IMR-90 (cell line): Measurements from ENCODE around the gene NCDN. TPM values are rescaled to one million over a fixed set of nuclear protein-coding genes. Genes with fewer than 3 reads are reported as not detected.

Experiments
- ATAC-seq: fragments of 200-7000 bp; cut with Tn5 transposase; 2 replicates; pipeline ENCODE4 v1.9.1; 2020; ENCODE audit warnings: low read depth, mild to moderate bottlenecking, moderate library complexity
- BruUV-seq: library from RNA; stranded (reverse); fragments of 400-500 nt; replicated peaks from 2 replicates; lab custom pipeline; 2021; lab: Mats Ljungman, UMichigan
- CTCF ChIA-PET: fragments of 300-600 bp; formaldehyde crosslinking; extraction: SDS; loops from one replicate; lab custom pipeline; 2021; ENCODE audit warnings: antibody characterized with exemption; lab: Yijun Ruan, JAX
- POLR2A ChIA-PET: fragments of 300-600 bp; sonication (Branson Sonifier 250); formaldehyde crosslinking; loops from one replicate; lab custom pipeline; 2022; ENCODE audit warnings: antibody characterized with exemption; ENCODE audit not compliant: unreplicated experiment; lab: Charles Lee
- DNase-seq: peaks from one replicate; pipeline ENCODE4 v3.0.0; 2013
- H2AFZ ChIP-seq: replicated peaks from 2 replicates; pipeline ENCODE3; 2013; ENCODE audit warnings: low read length, mild to moderate bottlenecking; ENCODE audit not compliant: poor library complexity
- H2AK5ac ChIP-seq: 2 replicates; pipeline ENCODE4 v1.6.1; 2013; ENCODE audit warnings: low read depth, low read length, inconsistent platforms
- H2AK9ac ChIP-seq: replicated peaks from 2 replicates; pipeline ENCODE3; 2013; ENCODE audit warnings: mild to moderate bottlenecking, low read depth, low read length, moderate library complexity; ENCODE audit not compliant: poor library complexity
- H2BK120ac ChIP-seq: 2 replicates; pipeline ENCODE4 v1.6.1; 2013; ENCODE audit warnings: low read depth, low read length, inconsistent platforms
- H2BK15ac ChIP-seq: 3 replicates; pipeline ENCODE4 v1.6.1; 2013; ENCODE audit warnings: low read depth, low read length, inconsistent platforms
- H2BK20ac ChIP-seq: 2 replicates; pipeline ENCODE4 v1.6.1; 2013; ENCODE audit warnings: low read depth, mild to moderate bottlenecking, inconsistent platforms, low read length, moderate library complexity
- H2BK5ac ChIP-seq: 2 replicates; pipeline ENCODE4 v1.6.1; 2013; ENCODE audit warnings: mild to moderate bottlenecking, low read depth, low read length, inconsistent platforms; ENCODE audit not compliant: poor library complexity, severe bottlenecking
- H3K14ac ChIP-seq: replicated peaks from 2 replicates; pipeline ENCODE4 v1.6.1; 2013; ENCODE audit warnings: low read depth, low read length, inconsistent platforms
- H3K18ac ChIP-seq: 2 replicates; pipeline ENCODE4 v1.6.1; 2013; ENCODE audit warnings: low read depth, low read length, control low read depth
- H3K23ac ChIP-seq: 2 replicates; pipeline ENCODE4 v1.6.1; 2013; ENCODE audit warnings: low read depth, low read length, inconsistent platforms
- H3K27ac ChIP-seq: 2 replicates; pipeline ENCODE4 v1.5.1; 2013; ENCODE audit warnings: mild to moderate bottlenecking, control low read depth, low read length; ENCODE audit not compliant: insufficient read depth
- H3K27me3 ChIP-seq: 2 replicates; pipeline ENCODE4 v1.6.1; 2013; ENCODE audit warnings: low read length; ENCODE audit not compliant: control insufficient read depth, insufficient read depth
- H3K36me3 ChIP-seq: 2 replicates; pipeline ENCODE4 v1.6.1; 2013; ENCODE audit warnings: low read length, mixed read lengths; ENCODE audit not compliant: control insufficient read depth, insufficient read depth
- H3K4ac ChIP-seq: 2 replicates; pipeline ENCODE4 v1.6.1; 2013; ENCODE audit warnings: low read depth, low read length, inconsistent platforms
- H3K4me1 ChIP-seq: 2 replicates; pipeline ENCODE4 v1.6.1; 2013; ENCODE audit warnings: low read length, mixed read lengths; ENCODE audit not compliant: control insufficient read depth, insufficient read depth
- H3K4me2 ChIP-seq: 2 replicates; pipeline ENCODE4 v1.6.1; 2013; ENCODE audit warnings: low read depth, mild to moderate bottlenecking, control low read depth, low read length, moderate library complexity
- H3K4me3 ChIP-seq: 2 replicates; pipeline ENCODE4 v1.5.1; 2013; ENCODE audit warnings: low read depth, mild to moderate bottlenecking, control low read depth, low read length, moderate library complexity; ENCODE audit not compliant: insufficient read depth
- H3K56ac ChIP-seq: 2 replicates; pipeline ENCODE4 v1.6.1; 2013; ENCODE audit warnings: low read length, inconsistent platforms; ENCODE audit not compliant: insufficient read depth; ENCODE audit errors: extremely low read depth
- H3K79me1 ChIP-seq, 2 experiments: 2 replicates each; pipeline ENCODE4 v1.6.1; 2013; ENCODE audit warnings: low read length in 2 of 2, inconsistent platforms in 1 of 2, low read depth in 1 of 2
- H3K9ac ChIP-seq: 2 replicates; pipeline ENCODE4 v1.6.1; 2013; ENCODE audit warnings: low read depth, low read length, control low read depth
- H3K9me1 ChIP-seq: 2 replicates; pipeline ENCODE4 v1.6.1; 2013; ENCODE audit warnings: low read length, inconsistent platforms; ENCODE audit not compliant: insufficient read depth
- H3K9me3 ChIP-seq: 2 replicates; pipeline ENCODE4 v1.6.1; 2013; ENCODE audit warnings: low read length; ENCODE audit not compliant: control insufficient read depth, insufficient read depth
- H4K20me1 ChIP-seq: 2 replicates; pipeline ENCODE4 v1.6.1; 2013; ENCODE audit warnings: low read length, inconsistent platforms; ENCODE audit not compliant: insufficient read depth
- H4K5ac ChIP-seq: 2 replicates; pipeline ENCODE4 v1.6.1; 2013; ENCODE audit warnings: mild to moderate bottlenecking, low read depth, low read length, control low read depth
- H4K8ac ChIP-seq, 2 experiments: 2 replicates each; pipeline ENCODE4 v1.6.1; 2013; ENCODE audit warnings: low read depth in 2 of 2, low read length in 2 of 2, control low read depth in 1 of 2, inconsistent platforms in 1 of 2
- H4K91ac ChIP-seq: 2 replicates; pipeline ENCODE4 v1.6.1; 2013; ENCODE audit warnings: low read depth, low read length, inconsistent platforms; ENCODE audit not compliant: insufficient read depth
- BHLHE40 ChIP-seq: fragments of 150-350 bp; IDR thresholded peaks from 2 replicates; pipeline ENCODE4 v1.6.1; 2016; ENCODE audit warnings: mild to moderate bottlenecking, low read depth, low read length
- CEBPB ChIP-seq: IDR thresholded peaks from 2 replicates; pipeline ENCODE4 v1.6.1; 2012; ENCODE audit warnings: low read depth, low read length, improper control_type of control experiment
- CHD1 ChIP-seq: IDR thresholded peaks from 2 replicates; pipeline ENCODE4 v1.6.1; 2012; ENCODE audit warnings: low read depth, low read length, improper control_type of control experiment
- FOS ChIP-seq: fragments of 150-350 bp; IDR thresholded peaks from 2 replicates; pipeline ENCODE4 v1.6.1; 2016; ENCODE audit warnings: low read depth, low read length
- MAFK ChIP-seq: IDR thresholded peaks from 2 replicates; pipeline ENCODE4 v1.6.1; 2012; ENCODE audit warnings: low read depth, low read length, improper control_type of control experiment
- MAZ ChIP-seq: IDR thresholded peaks from 2 replicates; pipeline ENCODE4 v1.6.1; 2012; ENCODE audit warnings: low read depth, mild to moderate bottlenecking, low read length, improper control_type of control experiment, moderate library complexity, borderline replicate concordance
- MXI1 ChIP-seq: IDR thresholded peaks from 2 replicates; pipeline ENCODE4 v1.6.1; 2012; ENCODE audit warnings: low read depth, mild to moderate bottlenecking, low read length, moderate library complexity, borderline replicate concordance
- NFE2L2 ChIP-seq: fragments of 150-350 bp; IDR thresholded peaks from 2 replicates; pipeline ENCODE4 v1.6.1; 2016; ENCODE audit warnings: low read depth, mild to moderate bottlenecking, low read length
- POLR2A ChIP-seq: IDR thresholded peaks from 2 replicates; pipeline ENCODE4 v1.6.1; 2012; ENCODE audit warnings: mild to moderate bottlenecking, low read depth, low read length
- RAD21 ChIP-seq: IDR thresholded peaks from 2 replicates; pipeline ENCODE4 v1.6.1; 2012; ENCODE audit warnings: low read length, improper control_type of control experiment
- RCOR1 ChIP-seq: IDR thresholded peaks from 2 replicates; pipeline ENCODE4 v1.6.1; 2012; ENCODE audit warnings: mild to moderate bottlenecking, low read length, improper control_type of control experiment; ENCODE audit not compliant: insufficient replicate concordance
- RFX5 ChIP-seq: IDR thresholded peaks from 2 replicates; pipeline ENCODE4 v1.8.0; 2012; ENCODE audit warnings: low read depth, mild to moderate bottlenecking, low read length, moderate library complexity
- SMC3 ChIP-seq: fragments of 150-350 bp; IDR thresholded peaks from 2 replicates; pipeline ENCODE4 v1.6.1; 2016; ENCODE audit warnings: low read depth, mild to moderate bottlenecking, antibody characterized with exemption, low read length, moderate library complexity
- WGBS, 2 experiments: methylation state at CpG; one replicate each; pipeline versions ENCODE4 v1.1.5 to v1.1.7; 2013; ENCODE audit warnings: missing lambda C conversion rate in 2 of 2; ENCODE audit not compliant: insufficient read length in 1 of 2; ENCODE audit errors: extremely low coverage in 2 of 2; 5-methylcytosine and 5-hydroxymethylcytosine counted together
- dilution Hi-C: fragments of 300-500 bp; cut with HindIII; formaldehyde crosslinking; loops from one replicate; pipeline ENCODE4 v1.14.3; 2018; ENCODE audit warnings: low sequenced_read_pairs; ENCODE audit not compliant: unreplicated experiment
- in situ Hi-C: fragments of 300-500 bp; cut with MboI; formaldehyde crosslinking; loops from 3 replicates; pipeline ENCODE4 v1.14.3; 2019; ENCODE audit warnings: low sequenced_read_pairs, inconsistent platforms, mixed read lengths
- intact Hi-C: fragments of 100-400 bp; cut with micrococcal nuclease; formaldehyde crosslinking; loops from 2 replicates; pipeline ENCODE4 v1.10.0; 2022
- polyA plus RNA-seq, 3 experiments: library from polyadenylated mRNA; depleted of rRNA; stranded (reverse); fragments of >200 nt; gene quantifications; 2 replicates each; pipeline ENCODE4 v1.2.3, GENCODE V29; 2012; ENCODE audit warnings: low replicate concordance in 1 of 3
- total RNA-seq: library from RNA; depleted of rRNA; stranded (reverse); fragments of >200 nt; gene quantifications from 2 replicates; pipeline ENCODE4 v1.2.3, GENCODE V29; 2012
- TF ChIP-seq, protein P1 (sequence below): fragments of 150-350 bp; IDR thresholded peaks from 2 replicates; pipeline ENCODE4 v1.6.1; 2016; ENCODE audit warnings: low read depth, mild to moderate bottlenecking, low read length, moderate library complexity, borderline replicate concordance
- TF ChIP-seq, protein P2 (sequence below): fragments of 150-350 bp; IDR thresholded peaks from 2 replicates; pipeline ENCODE4 v1.6.1; 2017; ENCODE audit warnings: mild to moderate bottlenecking, antibody characterized with exemption, low read length, low read depth
- TF ChIP-seq, protein P3 (sequence below): conservative IDR thresholded peaks from 2 replicates; pipeline ENCODE4 v1.5.1; 2012; ENCODE audit warnings: mild to moderate bottlenecking, low read depth, low read length, improper control_type of control experiment

The NCDN gene
- total and polyA plus RNA-seq, 2 of the 4 experiments (the other 2 are of a cell fraction): 10.0 to 38.8 TPM

DNA sequence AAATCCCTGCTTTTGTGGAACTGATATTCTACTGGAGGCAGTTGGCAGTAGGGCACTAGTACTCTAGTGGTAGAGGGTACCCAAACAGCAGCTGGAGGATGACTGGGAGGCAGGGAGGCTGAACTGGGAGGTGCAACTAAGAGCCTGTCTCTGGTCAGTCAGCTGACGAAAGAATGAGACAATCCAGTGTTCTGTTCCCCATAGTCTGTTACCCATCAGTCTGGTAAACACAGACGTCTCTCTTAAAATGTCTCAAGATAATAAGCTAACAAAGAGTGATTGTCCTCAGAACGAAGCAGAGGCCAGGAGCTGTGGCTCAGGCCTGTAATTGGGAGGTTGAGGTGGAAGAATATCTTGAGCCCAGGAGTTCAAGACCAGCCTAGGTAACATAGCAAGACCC, 45.9 kb downstream of the NCDN start:
- H2BK15ac ChIP-seq: no peak overlapping the region
- peaks cover 15 to 24% of the 10 kb centered on the region in 2 experiments; a peak in 3 of 4 replicates for H3K79me1 ChIP-seq
- no TSS peak for BruUV-seq
- H4K91ac ChIP-seq: no peak overlapping the region
- H2BK120ac ChIP-seq: no peak overlapping the region
- no peak overlapping the region for H4K8ac ChIP-seq
- H3K4me3 ChIP-seq: no peak overlapping the region
- 100% methylated on average over 1 of the region's 3 CpGs; no CpG with 5 or more reads in 1 of the 2 experiments for WGBS, 2 experiments
- CTCF ChIA-PET: no interaction called here
- ATAC-seq: no peak
- H3K14ac ChIP-seq: no peak overlapping the region
- intact Hi-C loops (no loop called here), dilution Hi-C loops (no loop called here), in situ Hi-C loops (no loop called here)
- no peak overlapping the region for H4K5ac ChIP-seq
- peaks cover 6% of the 10 kb centered on the region; the same call in 1 of the 2 replicates for H3K9me1 ChIP-seq
- TF ChIP-seq RCOR1 (no peak), BHLHE40 (no peak), MXI1 (no peak), CEBPB (no peak), SMC3 (no peak), MAZ (no peak), CHD1 (no peak), RFX5 (no peak), MAFK (no peak), POLR2A (no peak), FOS (no peak), RAD21 (no peak), NFE2L2 (no peak)
- TF ChIP-seq, protein P1, sequence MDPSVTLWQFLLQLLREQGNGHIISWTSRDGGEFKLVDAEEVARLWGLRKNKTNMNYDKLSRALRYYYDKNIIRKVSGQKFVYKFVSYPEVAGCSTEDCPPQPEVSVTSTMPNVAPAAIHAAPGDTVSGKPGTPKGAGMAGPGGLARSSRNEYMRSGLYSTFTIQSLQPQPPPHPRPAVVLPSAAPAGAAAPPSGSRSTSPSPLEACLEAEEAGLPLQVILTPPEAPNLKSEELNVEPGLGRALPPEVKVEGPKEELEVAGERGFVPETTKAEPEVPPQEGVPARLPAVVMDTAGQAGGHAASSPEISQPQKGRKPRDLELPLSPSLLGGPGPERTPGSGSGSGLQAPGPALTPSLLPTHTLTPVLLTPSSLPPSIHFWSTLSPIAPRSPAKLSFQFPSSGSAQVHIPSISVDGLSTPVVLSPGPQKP: no peak
- TF ChIP-seq, protein P2, sequence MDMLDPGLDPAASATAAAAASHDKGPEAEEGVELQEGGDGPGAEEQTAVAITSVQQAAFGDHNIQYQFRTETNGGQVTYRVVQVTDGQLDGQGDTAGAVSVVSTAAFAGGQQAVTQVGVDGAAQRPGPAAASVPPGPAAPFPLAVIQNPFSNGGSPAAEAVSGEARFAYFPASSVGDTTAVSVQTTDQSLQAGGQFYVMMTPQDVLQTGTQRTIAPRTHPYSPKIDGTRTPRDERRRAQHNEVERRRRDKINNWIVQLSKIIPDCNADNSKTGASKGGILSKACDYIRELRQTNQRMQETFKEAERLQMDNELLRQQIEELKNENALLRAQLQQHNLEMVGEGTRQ: no peak
- TF ChIP-seq, protein P3, sequence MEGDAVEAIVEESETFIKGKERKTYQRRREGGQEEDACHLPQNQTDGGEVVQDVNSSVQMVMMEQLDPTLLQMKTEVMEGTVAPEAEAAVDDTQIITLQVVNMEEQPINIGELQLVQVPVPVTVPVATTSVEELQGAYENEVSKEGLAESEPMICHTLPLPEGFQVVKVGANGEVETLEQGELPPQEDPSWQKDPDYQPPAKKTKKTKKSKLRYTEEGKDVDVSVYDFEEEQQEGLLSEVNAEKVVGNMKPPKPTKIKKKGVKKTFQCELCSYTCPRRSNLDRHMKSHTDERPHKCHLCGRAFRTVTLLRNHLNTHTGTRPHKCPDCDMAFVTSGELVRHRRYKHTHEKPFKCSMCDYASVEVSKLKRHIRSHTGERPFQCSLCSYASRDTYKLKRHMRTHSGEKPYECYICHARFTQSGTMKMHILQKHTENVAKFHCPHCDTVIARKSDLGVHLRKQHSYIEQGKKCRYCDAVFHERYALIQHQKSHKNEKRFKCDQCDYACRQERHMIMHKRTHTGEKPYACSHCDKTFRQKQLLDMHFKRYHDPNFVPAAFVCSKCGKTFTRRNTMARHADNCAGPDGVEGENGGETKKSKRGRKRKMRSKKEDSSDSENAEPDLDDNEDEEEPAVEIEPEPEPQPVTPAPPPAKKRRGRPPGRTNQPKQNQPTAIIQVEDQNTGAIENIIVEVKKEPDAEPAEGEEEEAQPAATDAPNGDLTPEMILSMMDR: no peak
- H3K4ac ChIP-seq: no peak overlapping the region
- no peak overlapping the region for H2AK9ac ChIP-seq
- peaks cover 2% of the 10 kb centered on the region; the same call in 1 of the 2 replicates for H3K4me1 ChIP-seq
- POLR2A ChIA-PET: no interaction called here
- no peaks in the 10 kb centered on the region for H3K9me3 ChIP-seq
- H3K4me2 ChIP-seq: no peak overlapping the region
- H3K23ac ChIP-seq: no peak overlapping the region
- no peak overlapping the region for H2BK5ac ChIP-seq
- no peak overlapping the region for H3K56ac ChIP-seq
- no peaks in the 10 kb centered on the region for H3K27me3 ChIP-seq
- no peak for DNase-seq
- H3K27ac ChIP-seq: no peak overlapping the region
- peaks cover 6% of the 10 kb centered on the region; the same call in 1 of the 2 replicates for H4K20me1 ChIP-seq
- no peak overlapping the region for H2AFZ ChIP-seq
- H2AK5ac ChIP-seq: no peak overlapping the region
- no peak overlapping the region for H3K9ac ChIP-seq
- no peak overlapping the region for H3K18ac ChIP-seq
- H2BK20ac ChIP-seq: no peak overlapping the region
- H3K36me3 ChIP-seq: peaks cover 31% of the 10 kb centered on the region
